BLaER1 (cell line): ENCODE measurements around the gene EDIL3.

ENCODE experiments used
- H3K27ac ChIP-seq: shearing (Covaris generic); formaldehyde crosslinking; 2 replicates; pipeline ENCODE4 v1.8.1; 2022
- H3K27me3 ChIP-seq: shearing (Covaris generic); formaldehyde crosslinking; 2 replicates; pipeline ENCODE4 v1.8.1; 2022
- H3K36me3 ChIP-seq: shearing (Covaris generic); formaldehyde crosslinking; 2 replicates; pipeline ENCODE4 v1.8.1; 2022
- H3K4me1 ChIP-seq: shearing (Covaris generic); formaldehyde crosslinking; 2 replicates; pipeline ENCODE4 v1.8.1; 2022
- H3K4me2 ChIP-seq: shearing (Covaris generic); formaldehyde crosslinking; 2 replicates; pipeline ENCODE4 v1.8.1; 2022
- H3K4me3 ChIP-seq: shearing (Covaris generic); formaldehyde crosslinking; 2 replicates; pipeline ENCODE4 v1.8.1; 2022
- H3K9ac ChIP-seq: shearing (Covaris generic); formaldehyde crosslinking; 2 replicates; pipeline ENCODE4 v1.8.1; 2022
- H3K9me3 ChIP-seq: shearing (Covaris generic); formaldehyde crosslinking; 2 replicates; pipeline ENCODE4 v1.8.1; 2022
- H4K20me1 ChIP-seq: shearing (Covaris generic); formaldehyde crosslinking; 2 replicates; pipeline ENCODE4 v1.8.1; 2022
- Cebpa-rat ChIP-seq: shearing (Covaris generic); IDR thresholded peaks from 2 replicates; pipeline ENCODE4 v1.8.1; 2022

EDIL3 gene

GRCh38 chr5:84379749-84380148 is 4.9 kb downstream of the EDIL3 start:
- Histone ChIP-seq H3K4me2 (no peak overlapping the region), H3K9me3 (peaks cover 27% of the 10 kb centered on the region), H3K4me3 (no peak overlapping the region), H3K27me3 (no peaks in the 10 kb centered on the region), H3K9ac (no peak overlapping the region), H3K4me1 (no peaks in the 10 kb centered on the region), H3K36me3 (no peaks in the 10 kb centered on the region), H3K27ac (no peak overlapping the region), H4K20me1 (no peaks in the 10 kb centered on the region)
- TF ChIP-seq Cebpa-rat, result no peak

DNA sequence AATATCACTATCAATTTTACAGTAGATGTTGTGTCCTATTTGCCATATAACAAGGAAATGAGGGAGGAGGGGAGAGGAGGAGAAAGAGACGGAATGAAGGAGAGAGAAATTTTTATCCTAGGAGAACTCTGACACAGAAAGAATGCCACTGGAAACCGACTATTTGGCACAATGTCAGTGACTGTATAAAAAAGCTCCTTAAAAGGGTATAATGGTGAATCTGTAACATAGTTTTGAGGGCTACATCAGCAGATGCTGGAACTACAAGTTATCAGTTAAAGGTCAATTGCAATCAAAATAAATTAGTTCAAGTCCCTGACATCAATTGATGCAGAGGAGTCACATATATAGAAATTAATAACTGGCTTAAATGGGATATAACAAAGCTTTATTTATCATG is 5.7 kb downstream of the EDIL3 start:
- H3K4me1 ChIP-seq, result no peaks in the 10 kb centered on the region
- no peaks in the 10 kb centered on the region for H3K36me3 ChIP-seq
- TF ChIP-seq Cebpa-rat, result no peak
- H3K9ac ChIP-seq, result no peak overlapping the region
- H3K9me3 ChIP-seq, result peaks cover 19% of the 10 kb centered on the region
- no peak overlapping the region for H3K27ac ChIP-seq
- no peaks in the 10 kb centered on the region for H3K27me3 ChIP-seq
- no peak overlapping the region for H3K4me2 ChIP-seq
- no peaks in the 10 kb centered on the region for H4K20me1 ChIP-seq
- no peak overlapping the region for H3K4me3 ChIP-seq

GRCh38 chr5:84378420-84378819 is 6.3 kb downstream of the EDIL3 start:
- H3K36me3 ChIP-seq, result no peaks in the 10 kb centered on the region
- peaks cover 14% of the 10 kb centered on the region for H3K9me3 ChIP-seq
- H3K4me2 ChIP-seq, result no peak overlapping the region
- H3K9ac ChIP-seq, result no peak overlapping the region
- no peaks in the 10 kb centered on the region for H3K4me1 ChIP-seq
- H3K27ac ChIP-seq, result no peak overlapping the region
- H4K20me1 ChIP-seq, result no peaks in the 10 kb centered on the region
- no peak for TF ChIP-seq Cebpa-rat
- H3K4me3 ChIP-seq, result no peak overlapping the region
- H3K27me3 ChIP-seq, result no peaks in the 10 kb centered on the region

DNA sequence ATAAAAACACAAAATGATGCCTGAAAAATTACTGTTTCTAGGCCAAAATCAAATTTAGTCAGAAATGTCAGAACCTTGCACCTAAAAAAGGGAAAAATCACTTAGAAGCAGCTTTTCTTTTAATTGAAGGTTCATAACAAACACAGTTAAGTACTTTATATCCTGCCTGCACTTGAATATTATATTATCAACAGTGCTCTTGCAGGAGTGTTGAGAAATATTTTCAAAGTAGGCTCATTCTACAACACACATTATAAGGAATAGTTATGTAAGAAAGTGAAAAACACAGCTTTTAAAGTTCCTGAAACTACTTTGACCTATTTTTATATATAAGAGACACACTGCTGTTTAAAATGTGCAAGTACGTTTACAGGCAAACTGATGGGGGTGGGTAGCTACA is 8.3 kb downstream of the EDIL3 start:
- Histone ChIP-seq H4K20me1 (no peaks in the 10 kb centered on the region), H3K27me3 (no peaks in the 10 kb centered on the region), H3K4me3 (no peak overlapping the region), H3K4me1 (no peaks in the 10 kb centered on the region), H3K36me3 (no peaks in the 10 kb centered on the region), H3K9me3 (no peaks in the 10 kb centered on the region), H3K4me2 (no peak overlapping the region), H3K9ac (no peak overlapping the region), H3K27ac (no peak overlapping the region)
- no peak for TF ChIP-seq Cebpa-rat

GRCh38 chr5:84374568-84374967 is 10.1 kb downstream of the EDIL3 start:
- Histone ChIP-seq H3K27me3 (no peaks in the 10 kb centered on the region), H3K4me2 (no peak overlapping the region), H3K27ac (no peak overlapping the region), H3K4me1 (no peaks in the 10 kb centered on the region), H3K4me3 (no peak overlapping the region), H3K9me3 (no peaks in the 10 kb centered on the region), H4K20me1 (no peaks in the 10 kb centered on the region), H3K9ac (no peak overlapping the region), H3K36me3 (no peaks in the 10 kb centered on the region)
- TF ChIP-seq Cebpa-rat, result no peak

- TF ChIP-seq Cebpa-rat, result no peak
- no peak overlapping the region for H3K4me3 ChIP-seq
- H3K36me3 ChIP-seq, result no peaks in the 10 kb centered on the region
- H3K9ac ChIP-seq, result no peak overlapping the region
- no peaks in the 10 kb centered on the region for H3K4me1 ChIP-seq
- no peaks in the 10 kb centered on the region for H3K27me3 ChIP-seq
- no peaks in the 10 kb centered on the region for H3K9me3 ChIP-seq
- no peaks in the 10 kb centered on the region for H4K20me1 ChIP-seq
- H3K27ac ChIP-seq, result no peak overlapping the region
- H3K4me2 ChIP-seq, result no peak overlapping the region
Measured at GRCh38 chr5:84373506-84373905, 11.2 kb downstream of the EDIL3 start.

DNA sequence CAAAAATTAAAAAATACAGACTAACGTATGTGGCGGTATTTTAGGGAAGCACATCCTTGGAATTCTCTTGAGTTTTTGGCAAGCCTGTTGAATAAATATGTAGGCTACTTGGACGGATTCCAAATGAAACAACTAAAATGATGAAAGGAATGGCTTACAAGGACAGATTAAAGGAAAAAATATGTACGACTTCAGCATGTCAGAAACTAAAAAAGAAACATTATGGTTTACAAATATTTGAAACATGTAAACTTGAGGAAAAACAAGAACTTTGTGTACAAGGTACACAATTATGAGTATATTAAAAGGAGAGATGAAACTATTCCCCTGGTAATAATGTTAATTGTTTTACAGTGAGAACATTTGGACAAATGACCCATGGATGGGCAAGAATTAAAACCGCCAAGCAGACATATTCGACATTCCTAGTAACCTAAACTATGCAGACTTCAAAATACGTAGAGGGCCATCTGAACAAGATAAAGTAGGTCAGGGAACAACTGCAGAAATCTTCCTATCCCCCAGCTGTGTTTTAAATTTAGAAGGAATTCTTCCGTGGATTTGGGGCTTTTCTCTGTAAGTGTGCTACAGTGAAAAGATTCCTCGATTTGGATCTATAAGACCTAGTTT is 12.5 kb downstream of the EDIL3 start:
- Histone ChIP-seq H4K20me1 (no peaks in the 10 kb centered on the region), H3K4me3 (no peak overlapping the region), H3K27ac (no peak overlapping the region), H3K9ac (no peak overlapping the region), H3K4me1 (no peaks in the 10 kb centered on the region), H3K27me3 (no peaks in the 10 kb centered on the region), H3K4me2 (no peak overlapping the region), H3K9me3 (no peaks in the 10 kb centered on the region), H3K36me3 (no peaks in the 10 kb centered on the region)
- TF ChIP-seq Cebpa-rat, result no peak

DNA sequence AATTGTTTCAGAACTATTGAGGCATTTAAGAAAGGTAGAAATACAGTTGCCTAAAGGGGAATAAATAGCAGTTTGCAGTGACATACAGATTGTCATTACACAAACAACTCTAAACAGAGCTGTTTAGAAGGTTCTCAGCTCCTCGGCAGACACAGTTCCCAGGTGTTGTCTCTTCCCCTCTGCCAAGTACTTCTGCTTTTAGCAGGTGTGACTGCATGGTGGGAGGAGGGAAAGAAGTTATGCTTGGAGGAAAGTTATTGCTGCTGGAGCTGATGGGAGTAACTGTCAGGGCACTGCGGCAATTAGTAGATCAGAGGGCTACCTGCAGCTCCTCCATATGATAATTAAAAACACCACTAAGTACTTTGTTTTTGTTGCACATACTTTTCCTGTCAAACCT is 14.5 kb downstream of the EDIL3 start:
- Histone ChIP-seq H3K4me3 (no peak overlapping the region), H3K27ac (no peak overlapping the region), H3K27me3 (no peaks in the 10 kb centered on the region), H4K20me1 (no peaks in the 10 kb centered on the region), H3K4me2 (no peak overlapping the region), H3K36me3 (no peaks in the 10 kb centered on the region), H3K9me3 (no peaks in the 10 kb centered on the region), H3K9ac (no peak overlapping the region), H3K4me1 (no peaks in the 10 kb centered on the region)
- TF ChIP-seq Cebpa-rat, result no peak

- no peak overlapping the region for H3K27ac ChIP-seq
Measured at GRCh38 chr5:84364043-84364442, 20.6 kb downstream of the EDIL3 start.

GRCh38 chr5:84362061-84362720 is 22.5 kb downstream of the EDIL3 start:
- no peaks in the 10 kb centered on the region for H4K20me1 ChIP-seq
- H3K4me2 ChIP-seq, result no peak overlapping the region
- no peak overlapping the region for H3K4me3 ChIP-seq
- H3K36me3 ChIP-seq, result no peaks in the 10 kb centered on the region
- no peaks in the 10 kb centered on the region for H3K4me1 ChIP-seq
- no peaks in the 10 kb centered on the region for H3K9me3 ChIP-seq
- no peak overlapping the region for H3K27ac ChIP-seq
- H3K27me3 ChIP-seq, result no peaks in the 10 kb centered on the region
- TF ChIP-seq Cebpa-rat, result no peak
- no peak overlapping the region for H3K9ac ChIP-seq

More at GRCh38 chr5:84364043-84364442, 20.6 kb downstream of the EDIL3 start:
- H3K9ac ChIP-seq, result no peak overlapping the region
- H3K4me1 ChIP-seq, result no peaks in the 10 kb centered on the region
- H3K4me3 ChIP-seq, result no peak overlapping the region
- no peaks in the 10 kb centered on the region for H3K9me3 ChIP-seq
- H3K4me2 ChIP-seq, result no peak overlapping the region
- H3K27me3 ChIP-seq, result no peaks in the 10 kb centered on the region
- H4K20me1 ChIP-seq, result no peaks in the 10 kb centered on the region
- no peak for TF ChIP-seq Cebpa-rat
- H3K36me3 ChIP-seq, result no peaks in the 10 kb centered on the region
